HepG2 (cell line): Measurements from ENCODE around the gene LEF1.

Source experiments
- CTCF ChIP-seq: sonication (generic); formaldehyde crosslinking; IDR thresholded peaks from 2 replicates; pipeline ENCODE4 v1.5.0; 2020; ENCODE audit warnings: mild to moderate bottlenecking, missing genetic modification reagents, moderate library complexity
- FOXO1 ChIP-seq: sonication (generic); formaldehyde crosslinking; IDR thresholded peaks from 2 replicates; pipeline ENCODE4 v1.4.0; 2020; ENCODE audit warnings: missing genetic modification reagents
- GABPA ChIP-seq, 2 experiments: IDR thresholded peaks; 2 replicates each; pipeline ENCODE4 v1.6.1; 2011 to 2016; ENCODE audit warnings: low read depth in 2 of 2, low read length in 1 of 2, missing biosample characterization in 1 of 2, missing genetic modification characterization in 1 of 2
- NFIC ChIP-seq: IDR thresholded peaks from 2 replicates; pipeline ENCODE4 v1.6.1; 2012; ENCODE audit warnings: mild to moderate bottlenecking, low read length, inconsistent platforms
- SRSF1 ChIP-seq: fragments of 200-400 bp; formaldehyde crosslinking; optimal IDR thresholded peaks from 2 replicates; pipeline ENCODE3; 2017; ENCODE audit warnings: mild to moderate bottlenecking, low read depth, low read length, moderate library complexity
- TRIM24 ChIP-seq: sonication (generic); formaldehyde crosslinking; IDR thresholded peaks from 2 replicates; pipeline ENCODE4 v1.8.0; 2022; ENCODE audit warnings: mild to moderate bottlenecking, missing genetic modification reagents
- U2AF2 ChIP-seq: fragments of 200-400 bp; formaldehyde crosslinking; IDR thresholded peaks from 2 replicates; pipeline ENCODE4 v1.6.1; 2017; ENCODE audit warnings: low read depth, mild to moderate bottlenecking, low read length
- ZKSCAN8 ChIP-seq: IDR thresholded peaks from 2 replicates; pipeline ENCODE4 v1.6.1; 2016; ENCODE audit warnings: borderline replicate concordance, missing genetic modification reagents, missing compliant biosample characterization
- ZNF670 ChIP-seq: sonication (generic); formaldehyde crosslinking; IDR thresholded peaks from 2 replicates; pipeline ENCODE4 v1.8.0; 2022; ENCODE audit warnings: mild to moderate bottlenecking, missing genetic modification reagents, borderline replicate concordance
- TF ChIP-seq, protein P1 (sequence below): sonication (generic); formaldehyde crosslinking; IDR thresholded peaks from 2 replicates; pipeline ENCODE4 v1.5.1; 2020; ENCODE audit warnings: missing genetic modification reagents, mild to moderate bottlenecking, borderline replicate concordance
- TF ChIP-seq, protein P2 (sequence below): sonication (generic); formaldehyde crosslinking; IDR thresholded peaks from 2 replicates; pipeline ENCODE4 v1.4.0; 2020; ENCODE audit warnings: mild to moderate bottlenecking, missing genetic modification reagents
- TF ChIP-seq, protein P3 (sequence below): sonication (generic); formaldehyde crosslinking; IDR thresholded peaks from 2 replicates; pipeline ENCODE4 v1.8.1; 2023; ENCODE audit warnings: mild to moderate bottlenecking, missing genetic modification reagents

DNA sequence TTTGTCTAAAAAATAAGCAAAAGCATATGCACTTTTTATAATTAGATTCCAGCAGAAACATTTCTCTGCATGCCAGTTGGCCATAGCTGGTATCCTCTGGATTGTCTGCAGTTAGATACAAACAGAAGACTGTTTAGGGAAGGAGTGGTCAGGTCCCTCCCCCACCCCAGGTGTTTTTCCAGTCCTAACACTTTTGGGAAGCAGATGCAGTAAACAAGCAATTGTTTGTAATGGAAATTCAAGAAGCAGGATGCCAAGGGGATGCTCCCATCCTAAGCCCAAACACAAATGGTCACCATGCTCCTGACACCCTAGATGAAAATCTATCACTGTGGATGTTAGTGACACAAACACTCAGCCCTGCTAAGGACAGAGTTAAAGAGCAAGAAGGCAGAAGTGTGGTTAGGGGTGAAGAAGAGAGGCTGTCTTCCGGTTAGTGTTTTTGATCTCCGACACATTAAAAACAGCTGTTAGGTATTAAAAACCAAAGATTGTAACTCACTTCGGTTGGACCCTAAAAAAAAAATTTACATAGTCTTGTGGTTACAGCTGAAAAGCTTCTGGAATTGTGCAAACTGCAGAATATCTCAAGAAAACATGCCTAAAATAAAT is 7.9 kb downstream of the LEF1 start:
- TF ChIP-seq GABPA (IDR thresholded peaks at IDR 0.05; ENCODE audit: low read depth, low read length) (no peak), GABPA (CRISPR knock-in tag; IDR thresholded peaks at IDR 0.05; ENCODE audit: low read depth) (no peak), CTCF (CRISPR knock-in tag) (no peak), FOXO1 (no peak), U2AF2 (no peak), SRSF1 (no peak), TRIM24 (no peak), NFIC (no peak), ZKSCAN8 (CRISPR knock-in tag) (no peak), ZNF670 (CRISPR knock-in tag) (no peak)
- TF ChIP-seq, protein P1, sequence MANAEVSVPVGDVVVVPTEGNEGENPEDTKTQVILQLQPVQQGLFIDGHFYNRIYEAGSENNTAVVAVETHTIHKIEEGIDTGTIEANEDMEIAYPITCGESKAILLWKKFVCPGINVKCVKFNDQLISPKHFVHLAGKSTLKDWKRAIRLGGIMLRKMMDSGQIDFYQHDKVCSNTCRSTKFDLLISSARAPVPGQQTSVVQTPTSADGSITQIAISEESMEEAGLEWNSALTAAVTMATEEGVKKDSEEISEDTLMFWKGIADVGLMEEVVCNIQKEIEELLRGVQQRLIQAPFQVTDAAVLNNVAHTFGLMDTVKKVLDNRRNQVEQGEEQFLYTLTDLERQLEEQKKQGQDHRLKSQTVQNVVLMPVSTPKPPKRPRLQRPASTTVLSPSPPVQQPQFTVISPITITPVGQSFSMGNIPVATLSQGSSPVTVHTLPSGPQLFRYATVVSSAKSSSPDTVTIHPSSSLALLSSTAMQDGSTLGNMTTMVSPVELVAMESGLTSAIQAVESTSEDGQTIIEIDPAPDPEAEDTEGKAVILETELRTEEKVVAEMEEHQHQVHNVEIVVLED (CRISPR knock-in tag), result no peak
- TF ChIP-seq, protein P2, sequence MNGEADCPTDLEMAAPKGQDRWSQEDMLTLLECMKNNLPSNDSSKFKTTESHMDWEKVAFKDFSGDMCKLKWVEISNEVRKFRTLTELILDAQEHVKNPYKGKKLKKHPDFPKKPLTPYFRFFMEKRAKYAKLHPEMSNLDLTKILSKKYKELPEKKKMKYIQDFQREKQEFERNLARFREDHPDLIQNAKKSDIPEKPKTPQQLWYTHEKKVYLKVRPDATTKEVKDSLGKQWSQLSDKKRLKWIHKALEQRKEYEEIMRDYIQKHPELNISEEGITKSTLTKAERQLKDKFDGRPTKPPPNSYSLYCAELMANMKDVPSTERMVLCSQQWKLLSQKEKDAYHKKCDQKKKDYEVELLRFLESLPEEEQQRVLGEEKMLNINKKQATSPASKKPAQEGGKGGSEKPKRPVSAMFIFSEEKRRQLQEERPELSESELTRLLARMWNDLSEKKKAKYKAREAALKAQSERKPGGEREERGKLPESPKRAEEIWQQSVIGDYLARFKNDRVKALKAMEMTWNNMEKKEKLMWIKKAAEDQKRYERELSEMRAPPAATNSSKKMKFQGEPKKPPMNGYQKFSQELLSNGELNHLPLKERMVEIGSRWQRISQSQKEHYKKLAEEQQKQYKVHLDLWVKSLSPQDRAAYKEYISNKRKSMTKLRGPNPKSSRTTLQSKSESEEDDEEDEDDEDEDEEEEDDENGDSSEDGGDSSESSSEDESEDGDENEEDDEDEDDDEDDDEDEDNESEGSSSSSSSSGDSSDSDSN (CRISPR knock-in tag), result no peak
- TF ChIP-seq, protein P3, sequence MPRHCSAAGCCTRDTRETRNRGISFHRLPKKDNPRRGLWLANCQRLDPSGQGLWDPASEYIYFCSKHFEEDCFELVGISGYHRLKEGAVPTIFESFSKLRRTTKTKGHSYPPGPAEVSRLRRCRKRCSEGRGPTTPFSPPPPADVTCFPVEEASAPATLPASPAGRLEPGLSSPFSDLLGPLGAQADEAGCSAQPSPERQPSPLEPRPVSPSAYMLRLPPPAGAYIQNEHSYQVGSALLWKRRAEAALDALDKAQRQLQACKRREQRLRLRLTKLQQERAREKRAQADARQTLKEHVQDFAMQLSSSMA, result no peak
